ENCODE data around the gene PRB2.
"Not testable (repeated sequence)": the region's sequence is repeated elsewhere in the genome, so short reads cannot be mapped to it uniquely, and the experiment has no call there.

Gene PRB2

DNA sequence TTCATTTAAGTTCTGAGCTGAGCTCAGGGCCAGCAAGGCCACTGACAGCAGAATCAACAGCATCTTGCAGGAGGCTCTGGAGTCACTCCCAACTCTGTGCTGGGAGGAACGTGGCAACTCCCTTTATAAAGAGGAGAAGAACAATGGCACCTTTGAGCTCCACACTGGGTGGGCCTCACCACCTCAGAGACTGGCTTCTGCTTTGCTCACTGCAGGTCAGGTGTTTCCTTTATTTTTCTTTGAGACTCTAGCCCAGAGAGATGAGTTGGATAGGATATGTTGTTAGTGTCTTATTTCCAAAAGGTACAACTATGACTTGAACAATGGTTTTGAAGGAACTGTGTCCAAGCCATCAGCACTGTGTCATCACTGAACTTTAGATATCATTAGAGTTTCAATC, at the start of gene PRB2:
Gene PRB2 (minus strand): TSS at position 101 of the 400 bp plus-strand sequence. CDS start 38 bp downstream, at position 63.
- not testable (repeated sequence) for DNase-seq (ENCODE audit: low spot score)

GRCh38 chr12:11437966-11438365, 42.6 kb upstream of the PRB2 start:
- no peak for DNase-seq (ENCODE audit: low spot score)

GRCh38 chr12:11433664-11434063, 38.3 kb upstream of the PRB2 start:
- no peak for DNase-seq (ENCODE audit: low spot score)

GRCh38 chr12:11431486-11431885, 36.1 kb upstream of the PRB2 start:
- no peak for DNase-seq (ENCODE audit: low spot score)

- no peak for DNase-seq (ENCODE audit: low spot score)
Observed at GRCh38 chr12:11427341-11427740, 32.0 kb upstream of the PRB2 start.

- DNase-seq (ENCODE audit: low spot score) = no peak
Observed at GRCh38 chr12:11412731-11413130, 17.4 kb upstream of the PRB2 start.

DNA sequence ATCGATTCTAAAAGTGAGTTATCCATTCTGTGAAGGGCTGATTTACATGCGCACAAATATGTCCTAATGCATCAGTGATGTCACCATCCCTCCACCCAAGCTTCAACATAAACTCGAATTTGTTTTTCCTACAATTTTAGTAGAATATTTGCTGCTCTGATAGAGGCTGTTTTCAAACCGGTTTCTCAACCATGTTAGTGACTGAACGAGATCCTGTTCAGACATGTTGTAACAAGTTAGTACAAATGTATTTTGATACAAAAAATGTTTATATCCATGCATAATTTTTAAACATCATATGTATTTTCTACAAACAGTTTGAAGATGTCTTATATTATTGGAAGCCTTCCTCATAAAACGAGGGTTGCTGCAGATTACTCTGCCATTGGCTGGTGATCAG, 12.7 kb upstream of the PRB2 start:
- DNase-seq (ENCODE audit: low spot score) = no peak

DNA sequence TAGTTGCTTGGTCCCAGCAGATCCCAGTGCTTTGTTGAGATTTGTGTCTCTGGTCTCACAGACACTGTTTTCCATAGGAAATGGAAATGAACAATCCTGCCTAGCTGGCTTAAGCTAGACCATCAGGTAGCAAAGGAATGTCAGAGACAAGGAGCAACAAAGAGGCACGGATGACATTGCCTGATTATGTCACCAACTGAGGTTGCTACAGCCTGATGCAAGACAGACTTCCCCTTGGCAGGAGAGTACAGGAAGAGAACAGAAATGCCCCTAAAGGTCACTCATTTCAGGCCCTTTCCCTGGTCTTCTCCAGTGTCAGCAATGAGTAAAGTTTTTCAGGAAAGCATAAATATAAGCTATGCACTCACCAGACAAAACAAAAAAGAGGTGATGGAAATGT, 2.0 kb upstream of the PRB2 start:
- no peak for DNase-seq (ENCODE audit: low spot score)

DNA sequence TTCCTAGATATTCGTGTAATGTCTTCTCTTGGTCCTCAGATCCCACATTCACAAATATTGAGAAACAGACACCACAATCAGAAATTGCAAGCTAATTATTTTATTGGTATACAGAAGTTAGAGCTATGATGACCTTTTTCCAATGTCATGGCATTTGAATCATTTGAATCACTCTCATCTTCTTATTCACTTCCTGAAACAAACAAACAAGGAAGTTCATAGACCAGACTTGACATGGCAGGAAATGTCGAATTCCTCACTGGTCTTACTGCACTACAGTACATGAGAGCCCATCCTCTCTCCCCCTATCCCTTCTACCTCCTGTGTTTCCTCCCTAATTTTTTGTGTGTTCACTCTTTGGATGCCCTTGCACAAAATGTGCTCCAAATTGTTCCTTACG, 3.9 kb downstream of the PRB2 start:
- DNase-seq (ENCODE audit: low spot score) = not testable (repeated sequence)

- DNase-seq (ENCODE audit: low spot score) = not testable (repeated sequence)
Observed at GRCh38 chr12:11377420-11377819, 17.9 kb downstream of the PRB2 start.

DNA sequence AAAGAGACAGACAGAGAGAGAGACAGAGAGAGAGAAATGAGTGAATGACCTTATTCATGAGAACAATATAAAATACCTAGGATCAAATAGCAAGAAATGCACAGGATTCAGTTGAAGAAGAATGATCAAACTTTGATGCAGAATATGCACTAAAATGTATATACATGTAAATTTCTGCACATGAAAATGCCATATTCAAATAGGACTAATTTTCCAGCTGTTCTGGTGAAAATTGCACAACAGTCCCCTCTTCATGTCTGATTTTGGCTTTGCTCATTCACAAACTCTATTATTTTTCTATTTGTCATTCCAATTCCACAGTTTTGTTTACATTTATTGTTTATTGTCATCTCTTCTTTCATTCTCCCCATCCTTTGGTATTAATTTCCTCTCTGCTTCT, 34.2 kb downstream of the PRB2 start:
- no peak for DNase-seq (ENCODE audit: low spot score)

DNA sequence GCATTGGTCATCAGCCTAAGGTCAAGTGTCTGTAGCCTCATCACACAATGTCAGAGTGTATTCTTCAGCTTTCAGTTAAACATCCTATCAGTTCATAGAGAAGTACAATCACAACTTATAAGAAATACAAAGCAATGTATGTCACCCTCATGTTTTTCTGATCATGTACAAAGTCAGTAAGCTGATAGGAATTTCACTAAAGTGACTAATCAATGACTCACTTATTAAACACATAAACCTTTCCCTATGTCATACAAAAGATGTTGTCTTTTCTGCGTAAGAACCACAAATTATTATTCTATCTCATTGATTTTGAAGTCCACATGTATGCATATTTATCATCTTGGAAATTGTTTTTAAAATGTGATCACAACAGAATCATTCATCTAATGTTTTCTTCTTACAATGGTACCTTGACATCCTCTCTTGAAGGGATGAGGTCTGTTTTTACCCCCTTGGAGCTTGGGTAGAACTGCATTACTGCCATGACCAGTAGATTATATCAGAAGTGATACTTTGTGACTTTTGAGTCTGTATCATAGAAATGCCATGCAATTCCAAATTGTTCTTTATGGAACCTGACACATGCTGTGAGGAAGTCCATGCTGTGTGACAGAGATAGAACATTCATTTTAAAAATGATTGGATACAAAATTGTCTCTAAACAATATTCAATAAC, 35.0 kb downstream of the PRB2 start:
- not testable (repeated sequence) for DNase-seq (ENCODE audit: low spot score)

DNA sequence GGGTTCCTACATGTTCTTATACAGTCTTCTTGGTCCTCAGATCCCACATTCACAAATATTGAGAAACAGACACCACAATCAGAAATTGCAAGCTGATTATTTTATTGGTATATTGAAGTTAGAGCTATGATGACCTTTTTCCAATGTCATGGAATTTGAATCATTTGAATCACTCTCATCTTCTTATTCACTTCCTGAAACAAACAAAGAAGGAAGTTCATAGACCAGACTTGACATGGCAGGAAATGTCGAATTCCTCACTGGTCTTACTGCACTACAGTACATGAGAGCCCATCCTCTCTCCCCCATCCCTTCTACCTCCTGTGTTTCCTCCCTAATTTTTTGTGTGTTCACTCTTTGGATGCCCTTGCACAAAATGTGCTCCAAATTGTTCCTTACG, 43.6 kb downstream of the PRB2 start:
- DNase-seq (ENCODE audit: low spot score) = not testable (repeated sequence)

- DNase-seq (ENCODE audit: low spot score) = no peak
Observed at GRCh38 chr12:11348439-11348838, 46.9 kb downstream of the PRB2 start.

GRCh38 chr12:11347810-11348209, 47.6 kb downstream of the PRB2 start:
- DNase-seq (ENCODE audit: low spot score) = no peak

DNA sequence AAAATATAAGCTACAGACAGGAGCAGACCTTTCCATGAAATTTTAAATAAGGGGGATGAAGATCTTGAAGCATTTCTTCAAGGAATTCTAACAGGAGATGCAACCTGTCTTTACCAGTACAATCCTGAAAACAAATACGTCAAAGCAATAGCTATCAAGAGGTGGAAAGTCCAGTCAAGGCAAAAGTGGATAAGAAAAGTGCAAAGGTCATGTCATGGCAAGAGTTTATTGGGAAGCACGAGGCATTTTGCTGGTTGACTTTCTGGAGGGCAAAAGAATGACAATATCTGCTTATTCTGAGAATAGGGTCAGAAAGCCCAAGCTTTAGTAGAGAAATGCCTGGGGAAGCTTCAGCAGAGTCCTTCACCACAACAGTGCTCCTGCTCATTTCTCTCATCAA, 50.9 kb downstream of the PRB2 start:
- no peak for DNase-seq (ENCODE audit: low spot score)
